ENCODE measurements around the gene FBP1. TPM values are rescaled to one million over a fixed set of nuclear protein-coding genes. Genes with fewer than 3 reads are reported as not detected.

Gene FBP1
- under 1 TPM; 0.62 to 0.68 TPM for total RNA-seq

DNA sequence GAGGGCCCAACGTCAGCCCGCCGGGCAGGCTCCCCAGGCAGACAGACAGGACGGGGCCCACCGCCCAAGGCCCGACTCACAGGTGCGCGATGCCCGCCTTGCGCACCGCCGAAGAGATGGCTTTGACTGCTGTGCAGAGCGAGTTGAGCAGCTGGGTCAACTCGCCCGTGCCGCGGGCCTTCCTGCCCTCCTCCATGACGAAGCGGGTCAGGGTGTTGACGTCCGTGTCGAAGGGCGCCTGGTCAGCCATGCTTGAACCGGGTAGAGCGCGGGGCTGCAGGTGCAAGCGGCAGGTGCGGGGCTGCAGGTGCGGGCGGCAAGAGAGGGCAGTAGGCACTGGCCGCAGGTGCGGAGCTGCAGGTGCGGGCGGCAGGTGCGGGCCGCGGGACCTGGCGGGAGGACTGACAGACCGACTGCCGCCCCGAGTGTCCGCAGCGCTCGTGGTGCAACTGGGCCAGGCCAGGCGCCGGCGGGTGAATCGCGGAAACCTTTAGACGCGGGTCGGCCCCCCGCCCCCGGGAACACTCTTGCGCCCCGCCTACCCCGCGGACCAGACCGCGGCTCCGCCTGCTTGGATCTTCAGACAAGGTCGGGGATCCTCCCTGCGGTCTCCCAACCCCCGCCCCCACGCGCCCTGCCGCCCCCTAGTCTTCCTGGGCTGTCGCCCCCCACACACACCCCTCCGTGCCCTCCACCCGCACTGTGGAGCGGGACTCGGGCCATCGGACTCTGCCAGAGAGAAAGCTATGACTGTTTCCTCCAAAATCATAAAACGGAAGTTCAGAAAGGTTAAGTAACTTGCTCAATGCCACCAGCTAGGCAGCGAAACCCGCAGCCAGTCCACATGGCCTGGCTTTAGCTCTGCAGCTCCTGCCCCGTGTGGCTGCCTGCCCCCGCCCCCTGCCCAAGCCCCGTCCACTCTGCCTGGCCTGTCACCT lies at the start of gene FBP1:
TSS of gene FBP1 (minus strand) at position 458 of the 938 bp plus-strand sequence. CDS start at position 250, 208 bp downstream.
- intact Hi-C loops (cut with micrococcal nuclease), result no loop called here
- peak; percentile 52 for DNase-seq

DNA sequence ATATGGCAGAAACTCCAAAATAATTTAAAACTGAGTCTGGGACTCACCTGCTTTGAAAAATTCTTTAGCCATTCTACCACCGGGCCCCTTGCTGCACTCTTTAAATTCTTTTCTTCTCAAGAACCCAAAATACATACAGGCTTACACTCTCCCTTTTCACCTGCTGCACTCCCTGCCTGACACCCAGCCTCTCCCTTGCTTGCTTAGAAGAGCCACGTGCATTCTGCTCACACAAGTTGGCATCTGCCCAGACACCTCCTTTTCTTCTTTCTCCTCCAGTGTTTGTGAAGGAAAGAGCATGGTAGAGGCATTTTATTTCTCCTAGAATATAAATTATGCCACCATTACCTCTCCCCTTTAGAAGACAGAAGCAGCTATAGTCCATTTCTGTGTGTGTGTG lies 48.1 kb upstream of the FBP1 start:
- intact Hi-C loops (cut with micrococcal nuclease), result no loop called here
- H3K27ac Mint-ChIP-seq, result no peak overlapping the region

More for the DNA sequence above, at the start of gene FBP1:
- Mint-ChIP-seq H3K4me3 (peak within 1 kb of the TSS; percentile 83), H3K9me3 (no peaks in the 10 kb centered on the region), H3K27ac (peak within 1 kb of the TSS; percentile 28), H3K4me1 (ENCODE audit: low read depth) (peaks cover 18% of the 10 kb centered on the region), H3K27me3 (peaks cover 5% of the 10 kb centered on the region), H3K36me3 (no peaks in the 10 kb centered on the region)
- POLR2A ChIA-PET, result no interaction called here
- CTCF ChIA-PET, result interaction anchor here (1.1 kb wide), 1 partner anchor 13 kb away, joined by 3 read pairs; no protein-coding TSS in a partner anchor

DNA sequence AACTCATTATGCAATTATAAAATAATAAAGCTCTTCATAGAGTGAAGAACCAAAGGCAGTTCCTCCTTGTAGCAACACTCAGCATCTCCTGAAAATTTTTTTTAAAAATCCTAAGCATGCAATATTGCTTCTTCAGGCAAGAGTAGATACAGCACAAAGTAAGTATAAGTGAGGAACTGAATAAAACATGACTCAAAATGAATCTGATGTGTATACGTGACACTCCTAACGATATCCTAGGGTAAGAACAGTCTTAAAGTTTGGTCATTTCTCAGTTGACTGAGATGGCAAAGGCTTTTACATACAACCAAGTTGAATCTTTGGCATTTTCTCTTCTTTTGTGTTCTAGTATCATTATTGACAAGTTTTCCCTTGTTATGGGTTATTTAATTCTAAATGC lies 46.0 kb upstream of the FBP1 start:
- no peaks in the 10 kb centered on the region for H3K4me1 Mint-ChIP-seq (ENCODE audit: low read depth)
- no peaks in the 10 kb centered on the region for H3K36me3 Mint-ChIP-seq
- no peak for DNase-seq
- intact Hi-C loops (cut with micrococcal nuclease), result no loop called here
- CTCF ChIA-PET, result interaction anchor here (10.9 kb wide), 1 partner anchor 444 kb away, joined by 348 read pairs; no protein-coding TSS in a partner anchor
- no peaks in the 10 kb centered on the region for H3K27me3 Mint-ChIP-seq
- H3K4me3 Mint-ChIP-seq, result no peak overlapping the region
- POLR2A ChIA-PET, result no interaction called here
- no peaks in the 10 kb centered on the region for H3K9me3 Mint-ChIP-seq
- no peak overlapping the region for H3K27ac Mint-ChIP-seq

More for the DNA sequence above, 48.1 kb upstream of the FBP1 start:
- CTCF ChIA-PET, result no interaction called here
- no peaks in the 10 kb centered on the region for H3K36me3 Mint-ChIP-seq
- H3K4me1 Mint-ChIP-seq (ENCODE audit: low read depth), result no peaks in the 10 kb centered on the region
- H3K27me3 Mint-ChIP-seq, result no peaks in the 10 kb centered on the region
- no peak for DNase-seq
- POLR2A ChIA-PET, result no interaction called here
- H3K9me3 Mint-ChIP-seq, result no peaks in the 10 kb centered on the region
- no peak overlapping the region for H3K4me3 Mint-ChIP-seq

DNA sequence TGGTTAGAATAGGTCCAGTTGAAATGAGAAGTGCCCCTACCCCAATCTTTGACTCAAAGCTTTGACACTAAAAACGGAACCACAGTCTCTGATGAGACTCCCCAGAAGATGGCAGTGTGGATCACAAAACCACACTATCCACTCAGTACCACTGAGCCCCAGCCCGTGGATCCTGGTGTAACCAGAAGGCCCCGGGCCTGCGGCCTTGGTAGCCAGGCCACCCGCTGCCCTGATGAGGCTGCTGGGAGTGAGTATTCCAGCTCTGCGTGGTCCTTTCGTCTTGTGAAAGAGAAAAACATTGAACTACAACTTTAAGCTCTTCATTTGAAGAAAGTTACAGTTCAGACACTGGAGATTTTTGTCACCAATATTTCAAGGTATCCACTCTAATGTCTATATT lies 42.2 kb upstream of the FBP1 start:
- peaks cover 9% of the 10 kb centered on the region for H3K27me3 Mint-ChIP-seq
- H3K36me3 Mint-ChIP-seq, result no peaks in the 10 kb centered on the region
- H3K27ac Mint-ChIP-seq, result no peak overlapping the region
- H3K9me3 Mint-ChIP-seq, result no peaks in the 10 kb centered on the region
- ChIA-PET CTCF (interaction anchor here (0.5 to 10.9 kb wide), 51 partner anchors 8 to 1864 kb away, joined by 3 to 348 read pairs (median 4); partner anchors contain the start of genes AOPEP and PCAT7), POLR2A (interaction anchor here (1.3 kb wide), 1 partner anchor 446 kb away, joined by 3 read pairs; no protein-coding TSS in a partner anchor)
- H3K4me1 Mint-ChIP-seq (ENCODE audit: low read depth), result no peaks in the 10 kb centered on the region
- peak; percentile 68 for DNase-seq
- intact Hi-C loops (cut with micrococcal nuclease), result loop anchor here (1.0 kb wide), 3 partner anchors 446 to 487 kb away; no protein-coding TSS in a partner anchor
- H3K4me3 Mint-ChIP-seq, result no peak overlapping the region

GRCh38 chr9:94680621-94681020 lies 41.3 kb upstream of the FBP1 start:
- Mint-ChIP-seq H3K9me3 (no peaks in the 10 kb centered on the region), H3K4me1 (ENCODE audit: low read depth) (no peaks in the 10 kb centered on the region), H3K4me3 (no peak overlapping the region)

DNA sequence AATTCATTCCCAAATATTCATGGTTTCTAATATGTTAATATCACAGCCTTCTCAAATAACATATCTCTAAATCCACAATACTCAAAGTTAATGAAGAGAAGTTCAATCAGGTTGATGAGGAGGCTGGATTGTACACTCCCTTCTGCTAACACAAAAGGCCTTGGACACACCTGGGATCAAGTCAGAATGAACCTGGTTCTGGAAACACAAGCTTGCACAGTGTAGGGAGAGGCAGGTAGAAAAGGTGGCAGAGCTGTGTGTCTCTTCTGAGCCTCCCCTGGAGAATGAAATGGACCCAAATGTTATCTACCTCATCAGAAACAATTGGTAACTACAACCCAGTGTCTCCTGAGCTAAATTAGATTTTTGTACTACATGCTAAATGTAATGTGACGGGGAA lies 40.7 kb upstream of the FBP1 start:
- DNase-seq, result no peak
- H3K4me1 Mint-ChIP-seq (ENCODE audit: low read depth), result no peaks in the 10 kb centered on the region
- CTCF ChIA-PET, result interaction anchor here (0.7 to 10.9 kb wide), 14 partner anchors 11 to 500 kb away, joined by 3 to 348 read pairs (median 5); partner anchors contain the start of gene AOPEP
- POLR2A ChIA-PET, result interaction anchor here (0.9 kb wide), 1 partner anchor 11 kb away, joined by 7 read pairs; no protein-coding TSS in a partner anchor
- H3K27me3 Mint-ChIP-seq, result peaks cover 9% of the 10 kb centered on the region
- no peak overlapping the region for H3K4me3 Mint-ChIP-seq
- no peaks in the 10 kb centered on the region for H3K36me3 Mint-ChIP-seq
- intact Hi-C loops (cut with micrococcal nuclease), result no loop called here
- H3K27ac Mint-ChIP-seq, result no peak overlapping the region
- no peaks in the 10 kb centered on the region for H3K9me3 Mint-ChIP-seq

More at GRCh38 chr9:94680621-94681020, 41.3 kb upstream of the FBP1 start:
- CTCF ChIA-PET, result interaction anchor here (0.6 to 10.9 kb wide), 35 partner anchors 9 to 1609 kb away, joined by 3 to 348 read pairs (median 4); partner anchors contain the start of genes AOPEP and PCAT7
- POLR2A ChIA-PET, result interaction anchor here (0.9 kb wide), 1 partner anchor 12 kb away, joined by 7 read pairs; no protein-coding TSS in a partner anchor
- DNase-seq, result no peak
- Mint-ChIP-seq H3K27me3 (peaks cover 9% of the 10 kb centered on the region), H3K27ac (no peak overlapping the region), H3K36me3 (no peaks in the 10 kb centered on the region)
- intact Hi-C loops (cut with micrococcal nuclease), result loop anchor here (1.0 kb wide), 3 partner anchors 447 to 488 kb away; no protein-coding TSS in a partner anchor

GRCh38 chr9:94679587-94679986 lies 40.3 kb upstream of the FBP1 start:
- no peaks in the 10 kb centered on the region for H3K9me3 Mint-ChIP-seq
- no peak for DNase-seq
- POLR2A ChIA-PET, result interaction anchor here (0.9 kb wide), 1 partner anchor 11 kb away, joined by 7 read pairs; no protein-coding TSS in a partner anchor
- CTCF ChIA-PET, result interaction anchor here (1.0 to 10.9 kb wide), 7 partner anchors 10 to 501 kb away, joined by 3 to 348 read pairs (median 21); no protein-coding TSS in a partner anchor
- no peak overlapping the region for H3K27ac Mint-ChIP-seq
- no peaks in the 10 kb centered on the region for H3K4me1 Mint-ChIP-seq (ENCODE audit: low read depth)
- intact Hi-C loops (cut with micrococcal nuclease), result no loop called here
- no peak overlapping the region for H3K4me3 Mint-ChIP-seq
- peaks cover 9% of the 10 kb centered on the region for H3K27me3 Mint-ChIP-seq
- H3K36me3 Mint-ChIP-seq, result no peaks in the 10 kb centered on the region

DNA sequence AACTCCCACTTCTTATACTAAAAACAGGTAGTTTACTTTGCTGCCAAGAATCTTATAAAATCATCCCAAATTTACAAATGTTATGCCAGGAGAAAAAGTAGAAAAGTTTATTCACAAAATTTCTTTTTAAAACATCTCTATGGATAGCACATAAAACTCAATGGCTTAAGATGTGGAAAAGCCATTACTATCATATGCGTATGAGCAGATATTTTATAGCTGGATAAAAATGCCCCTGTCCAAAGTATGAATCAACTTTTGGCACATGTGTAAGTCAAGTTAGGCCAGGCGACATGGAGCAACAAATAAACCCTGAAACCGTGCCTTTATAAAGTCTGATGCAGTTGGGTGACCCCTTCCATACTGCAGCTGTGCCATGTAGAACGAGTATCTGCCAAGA lies 38.6 kb upstream of the FBP1 start:
- Mint-ChIP-seq H3K27ac (no peak overlapping the region), H3K9me3 (no peaks in the 10 kb centered on the region), H3K4me1 (ENCODE audit: low read depth) (no peaks in the 10 kb centered on the region), H3K4me3 (no peak overlapping the region), H3K36me3 (no peaks in the 10 kb centered on the region), H3K27me3 (peaks cover 9% of the 10 kb centered on the region)
- ChIA-PET POLR2A (no interaction called here), CTCF (interaction anchor here (10.9 kb wide), 1 partner anchor 452 kb away, joined by 348 read pairs; no protein-coding TSS in a partner anchor)
- DNase-seq, result no peak
- intact Hi-C loops (cut with micrococcal nuclease), result no loop called here

DNA sequence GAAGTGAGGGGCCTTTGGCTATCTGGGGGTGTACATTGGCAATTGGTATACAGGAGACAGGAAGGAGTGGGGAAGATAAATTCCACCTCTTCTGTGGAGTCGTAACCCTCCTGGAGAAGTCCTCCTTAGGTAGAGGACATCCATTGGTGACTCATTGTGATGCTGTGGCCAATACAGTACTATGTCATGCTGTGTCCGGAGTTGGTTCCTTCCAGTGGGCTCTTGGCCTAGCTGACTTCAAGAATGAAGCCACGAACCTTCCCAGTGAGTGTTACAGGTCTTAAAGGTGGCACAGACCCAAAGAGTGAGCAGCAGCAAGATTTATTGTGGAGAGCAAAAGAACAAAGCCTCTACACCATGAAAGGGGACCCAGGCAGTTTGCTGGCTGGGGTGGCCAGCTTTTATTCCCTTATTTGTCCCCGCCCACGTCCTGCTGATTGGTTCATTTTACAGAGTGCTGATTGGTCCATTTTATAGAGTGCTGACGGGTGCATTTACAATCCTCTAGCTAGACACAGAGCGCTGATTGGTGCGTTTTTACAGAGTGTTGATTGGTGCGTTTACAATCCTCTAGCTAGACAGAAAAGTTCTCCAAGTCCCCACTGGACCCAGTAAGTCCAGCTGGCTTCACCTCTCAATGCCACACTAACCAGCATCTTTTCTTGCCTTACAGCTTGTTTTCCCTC lies 37.3 kb upstream of the FBP1 start:
- intact Hi-C loops (cut with micrococcal nuclease), result no loop called here
- H3K27ac Mint-ChIP-seq, result no peak overlapping the region
- no peaks in the 10 kb centered on the region for H3K36me3 Mint-ChIP-seq
- no peaks in the 10 kb centered on the region for H3K9me3 Mint-ChIP-seq
- H3K4me1 Mint-ChIP-seq (ENCODE audit: low read depth), result no peaks in the 10 kb centered on the region
- no peak overlapping the region for H3K4me3 Mint-ChIP-seq
- ChIA-PET CTCF (interaction anchor here (10.9 kb wide), 1 partner anchor 453 kb away, joined by 348 read pairs; no protein-coding TSS in a partner anchor), POLR2A (no interaction called here)
- DNase-seq, result no peak
- peaks cover 9% of the 10 kb centered on the region for H3K27me3 Mint-ChIP-seq

GRCh38 chr9:94675008-94675881 lies 35.9 kb upstream of the FBP1 start:
- peaks cover 13% of the 10 kb centered on the region for H3K27me3 Mint-ChIP-seq
- POLR2A ChIA-PET, result no interaction called here
- intact Hi-C loops (cut with micrococcal nuclease), result no loop called here

More at GRCh38 chr9:94675008-94675881, 35.9 kb upstream of the FBP1 start:
- DNase-seq, result no peak
- Mint-ChIP-seq H3K9me3 (no peaks in the 10 kb centered on the region), H3K4me1 (ENCODE audit: low read depth) (no peaks in the 10 kb centered on the region), H3K27ac (no peak overlapping the region), H3K36me3 (no peaks in the 10 kb centered on the region), H3K4me3 (no peak overlapping the region)
- CTCF ChIA-PET, result interaction anchor here (10.9 kb wide), 1 partner anchor 454 kb away, joined by 348 read pairs; no protein-coding TSS in a partner anchor

All from activated CD4-positive, alpha-beta memory T cell treated with anti-CD3 and anti-CD28 coated beads for 36 hours (primary cell).